Tibial nerve (tissue), 4 donors: ENCODE results near the gene HLCS. TPM values are rescaled to one million over a fixed set of nuclear protein-coding genes. Genes with fewer than 3 reads are reported as not detected.

Source experiments
- DNase-seq, 2 donors: peaks; one replicate each; pipeline ENCODE4 v3.0.0-alpha.2; 2019; ENCODE audit warnings: low spot score in 2 of 2
- H3K27ac ChIP-seq, 4 donors: fragments of 200-600 bp; sonication (generic) in 3 of 4; one replicate each; pipeline ENCODE4 v1.5.1; 2017 to 2019; ENCODE audit warnings: mild to moderate bottlenecking in 1 of 4
- H3K27me3 ChIP-seq, 2 donors: fragments of 200-600 bp; sonication (generic) in 1 of 2; one replicate each; pipeline versions ENCODE4 v1.5.1 to v1.6.0; 2017 to 2019
- H3K36me3 ChIP-seq, 3 donors: fragments of 200-600 bp; sonication (generic); one replicate each; pipeline ENCODE4 v1.5.1; 2018 to 2019
- H3K4me1 ChIP-seq, 4 donors: fragments of 200-600 bp; sonication (generic) in 3 of 4; one replicate each; pipeline ENCODE4 v1.5.1; 2017 to 2019
- H3K4me3 ChIP-seq, 4 donors: fragments of 200-600 bp; sonication (generic) in 3 of 4; one replicate each; pipeline ENCODE4 v1.5.1; 2017 to 2019; ENCODE audit warnings: mild to moderate bottlenecking in 1 of 4, moderate library complexity in 1 of 4
- H3K9me3 ChIP-seq, 4 donors: fragments of 200-600 bp; sonication (generic) in 3 of 4; one replicate each; pipeline ENCODE4 v1.5.1; 2017 to 2019
- EP300 ChIP-seq, 2 donors: sonication (generic); formaldehyde crosslinking; IDR thresholded peaks; one replicate each; pipeline ENCODE4 v1.6.1; 2017; ENCODE audit warnings: antibody characterized with exemption in 2 of 2, mild to moderate bottlenecking in 1 of 2
- POLR2A ChIP-seq, 2 donors: fragments of 450-650 bp; IDR thresholded peaks; one replicate each; pipeline ENCODE4 v1.6.1; 2017; ENCODE audit warnings: antibody characterized with exemption in 2 of 2, mild to moderate bottlenecking in 2 of 2, moderate library complexity in 2 of 2
- WGBS, 2 donors: methylation state at CpG; one replicate each; pipeline ENCODE4 v1.1.5; 2018; 5-methylcytosine and 5-hydroxymethylcytosine counted together
- total RNA-seq, 4 donors: library from RNA; depleted of rRNA; stranded (reverse); fragments of >200 nt; gene quantifications; one replicate each; pipeline ENCODE4 v1.1.0, GENCODE V29; 2016
- TF ChIP-seq, protein P1 (sequence below), 5 experiments: fragments of 200-600 bp in 3 of 5; fragments of 450-650 bp in 2 of 5; sonication (generic) in 3 of 5; IDR thresholded peaks; one replicate each; pipeline ENCODE4 v1.5.1; 2016 to 2019; ENCODE audit warnings: antibody characterized with exemption in 5 of 5, mild to moderate bottlenecking in 3 of 5, moderate library complexity in 2 of 5

Gene HLCS
- total RNA-seq, 4 donors from 2014 or later, result 14.4 to 19.0 (median 17.4) TPM

DNA sequence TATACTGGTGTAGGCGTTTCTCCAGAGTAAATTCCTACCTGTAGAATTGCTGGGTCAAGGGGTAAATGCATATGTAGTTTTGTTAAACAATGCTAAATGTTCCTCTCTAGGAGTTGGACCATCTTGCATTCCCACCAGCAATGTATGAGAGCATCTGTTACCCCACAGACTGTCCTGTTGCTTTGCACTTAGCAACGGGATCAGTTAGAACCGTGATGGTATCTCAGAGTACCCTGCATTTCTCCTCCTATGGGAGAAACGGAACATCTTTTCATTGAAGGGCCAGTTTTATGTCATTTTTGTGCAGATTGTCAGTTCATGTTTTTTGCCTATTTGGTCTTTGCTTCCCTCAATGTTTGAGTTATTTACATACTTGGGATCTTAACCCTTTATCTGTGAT lies 22.1 kb upstream of the HLCS start:
- Histone ChIP-seq H3K27me3 (peaks cover 0 to 2% of the 10 kb centered on the region in 2 donors), H3K27ac (no peak overlapping the region), H3K9me3 (no peaks in the 10 kb centered on the region), H3K4me1 (peaks cover 0 to 6% (median 0%) of the 10 kb centered on the region in 4 donors), H3K4me3 (no peak overlapping the region), H3K36me3 (no peaks in the 10 kb centered on the region)
- 81 to 82% methylated on average over 4 of the region's 4 CpGs for WGBS, 2 donors
- TF ChIP-seq POLR2A (IDR thresholded peaks at IDR 0.05), result no peak
- TF ChIP-seq, protein P1, sequence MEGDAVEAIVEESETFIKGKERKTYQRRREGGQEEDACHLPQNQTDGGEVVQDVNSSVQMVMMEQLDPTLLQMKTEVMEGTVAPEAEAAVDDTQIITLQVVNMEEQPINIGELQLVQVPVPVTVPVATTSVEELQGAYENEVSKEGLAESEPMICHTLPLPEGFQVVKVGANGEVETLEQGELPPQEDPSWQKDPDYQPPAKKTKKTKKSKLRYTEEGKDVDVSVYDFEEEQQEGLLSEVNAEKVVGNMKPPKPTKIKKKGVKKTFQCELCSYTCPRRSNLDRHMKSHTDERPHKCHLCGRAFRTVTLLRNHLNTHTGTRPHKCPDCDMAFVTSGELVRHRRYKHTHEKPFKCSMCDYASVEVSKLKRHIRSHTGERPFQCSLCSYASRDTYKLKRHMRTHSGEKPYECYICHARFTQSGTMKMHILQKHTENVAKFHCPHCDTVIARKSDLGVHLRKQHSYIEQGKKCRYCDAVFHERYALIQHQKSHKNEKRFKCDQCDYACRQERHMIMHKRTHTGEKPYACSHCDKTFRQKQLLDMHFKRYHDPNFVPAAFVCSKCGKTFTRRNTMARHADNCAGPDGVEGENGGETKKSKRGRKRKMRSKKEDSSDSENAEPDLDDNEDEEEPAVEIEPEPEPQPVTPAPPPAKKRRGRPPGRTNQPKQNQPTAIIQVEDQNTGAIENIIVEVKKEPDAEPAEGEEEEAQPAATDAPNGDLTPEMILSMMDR (IDR thresholded peaks at IDR 0.05), result no peak
- no peak for TF ChIP-seq EP300 (IDR thresholded peaks at IDR 0.05)
- DNase-seq, result no peak

DNA sequence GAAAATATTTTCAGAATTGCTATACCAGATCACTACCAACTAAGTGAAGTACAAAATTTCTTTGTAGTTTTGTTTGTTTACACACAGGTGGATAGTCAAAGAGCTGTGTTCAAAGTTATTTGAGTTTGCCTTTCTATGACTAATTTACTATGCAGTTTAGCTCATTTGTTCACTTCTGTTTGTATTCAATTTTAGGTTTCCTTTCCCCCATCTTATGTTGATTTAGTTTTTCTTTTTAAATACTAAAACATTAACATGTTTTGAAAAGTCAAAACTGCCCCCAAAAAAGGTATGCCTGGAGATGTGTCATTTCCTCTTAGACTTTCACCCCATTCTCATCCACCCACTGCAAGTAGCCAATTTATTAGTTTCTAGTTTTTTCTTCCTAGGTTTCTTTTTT lies 21.4 kb upstream of the HLCS start:
- Histone ChIP-seq H3K9me3 (no peaks in the 10 kb centered on the region), H3K4me3 (no peak overlapping the region), H3K4me1 (peaks cover 0 to 6% (median 0%) of the 10 kb centered on the region in 4 donors), H3K36me3 (no peaks in the 10 kb centered on the region), H3K27me3 (no peaks in the 10 kb centered on the region), H3K27ac (no peak overlapping the region)
- no peak for DNase-seq
- no peak for TF ChIP-seq EP300 (IDR thresholded peaks at IDR 0.05)
- no peak for TF ChIP-seq POLR2A (IDR thresholded peaks at IDR 0.05)
- TF ChIP-seq, protein P1 (IDR thresholded peaks at IDR 0.05), result no peak

DNA sequence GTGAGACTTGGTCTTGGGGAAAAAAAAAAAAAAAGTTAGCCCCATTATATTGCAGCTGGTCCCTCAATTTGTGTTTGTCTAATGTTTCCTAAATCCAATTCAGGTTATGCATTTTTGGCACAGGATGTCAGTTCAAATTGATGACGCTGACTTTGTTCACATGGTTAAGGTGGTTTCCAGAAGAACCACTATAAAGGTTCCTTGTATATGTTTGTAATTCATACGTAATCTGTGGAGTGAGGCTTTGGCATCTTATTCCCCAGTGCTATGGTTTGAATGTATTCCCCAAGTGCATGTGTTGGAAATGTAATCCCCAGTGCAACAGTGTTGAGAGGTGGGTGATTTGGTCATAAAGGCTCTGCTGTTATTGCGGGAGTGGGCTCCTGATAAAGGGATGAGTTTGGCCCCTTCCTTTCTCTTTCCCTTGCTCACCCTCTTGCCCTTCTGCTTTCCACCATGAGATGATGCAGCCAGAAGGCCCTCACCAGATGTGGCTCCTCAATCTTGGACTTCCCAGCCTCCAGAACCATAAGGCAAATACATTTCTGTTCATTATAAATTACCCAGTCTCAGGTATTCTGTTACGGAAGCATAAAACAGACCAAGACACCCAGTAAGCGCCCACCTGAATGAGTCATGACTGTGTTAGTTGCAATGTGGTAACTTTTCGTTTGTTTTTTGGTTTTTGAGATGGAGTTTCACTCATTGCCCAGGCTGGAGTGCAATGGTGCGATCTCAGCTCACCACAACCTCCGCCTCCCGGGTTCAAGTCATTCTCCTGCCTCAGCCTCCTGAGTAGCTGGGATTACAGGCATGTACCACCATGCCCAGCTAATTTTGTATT lies 19.5 kb upstream of the HLCS start:
- WGBS, 2 donors, result 84 to 95% methylated on average over 9 of the region's 9 CpGs
- H3K9me3 ChIP-seq, result no peaks in the 10 kb centered on the region
- H3K27me3 ChIP-seq, result no peaks in the 10 kb centered on the region
- H3K4me1 ChIP-seq, result peaks cover 0 to 7% (median 1%) of the 10 kb centered on the region in 4 donors
- no peak for DNase-seq
- no peak overlapping the region for H3K27ac ChIP-seq
- no peaks in the 10 kb centered on the region for H3K36me3 ChIP-seq
- H3K4me3 ChIP-seq, result no peak overlapping the region
- TF ChIP-seq, protein P1 (IDR thresholded peaks at IDR 0.05), result no peak
- TF ChIP-seq EP300 (IDR thresholded peaks at IDR 0.05), result no peak
- TF ChIP-seq POLR2A (IDR thresholded peaks at IDR 0.05), result no peak

DNA sequence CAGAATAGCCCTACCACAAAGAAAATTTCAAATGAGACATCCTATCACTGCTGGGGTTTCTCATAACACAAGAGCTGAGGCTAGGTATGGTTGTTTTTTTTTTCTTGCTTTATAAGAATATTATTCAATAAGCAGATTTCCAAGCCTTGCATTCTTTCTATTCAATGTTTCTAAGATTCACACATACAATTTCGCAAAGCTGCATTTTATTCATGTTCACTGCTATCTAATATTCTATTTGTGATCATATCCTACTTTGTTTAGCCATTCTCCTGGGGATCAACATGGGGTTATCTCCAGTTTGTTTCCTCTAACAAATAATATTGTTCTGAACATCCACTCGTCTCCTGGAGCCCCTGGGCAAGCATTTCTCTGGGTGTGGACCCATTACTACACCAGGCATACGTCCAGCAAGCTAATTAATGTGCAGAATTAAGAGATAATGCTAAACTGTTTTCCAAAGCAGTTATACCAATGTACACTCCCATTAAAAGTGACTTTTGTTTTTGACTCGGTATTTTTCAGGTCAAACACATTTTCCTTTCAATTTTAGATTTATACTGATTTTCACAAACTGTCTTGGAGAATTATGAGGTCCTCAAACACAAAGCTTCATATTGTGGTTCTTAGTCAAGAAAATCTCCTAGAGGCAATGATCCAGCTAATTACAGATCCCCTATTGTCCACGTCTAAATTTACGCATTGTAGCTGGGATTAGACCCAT lies 15.7 kb upstream of the HLCS start:
- H3K4me3 ChIP-seq, result no peak overlapping the region
- DNase-seq, result no peak
- no peaks in the 10 kb centered on the region for H3K9me3 ChIP-seq
- peaks cover 0 to 19% (median 15%) of the 10 kb centered on the region in 4 donors for H3K4me1 ChIP-seq
- H3K27ac ChIP-seq, result no peak overlapping the region
- H3K27me3 ChIP-seq, result peaks cover 0 to 7% of the 10 kb centered on the region in 2 donors
- no peak for TF ChIP-seq POLR2A (IDR thresholded peaks at IDR 0.05)
- no peak for TF ChIP-seq EP300 (IDR thresholded peaks at IDR 0.05)
- TF ChIP-seq, protein P1 (IDR thresholded peaks at IDR 0.05), result no peak
- 46 to 52% methylated on average over 6 of the region's 6 CpGs for WGBS, 2 donors
- H3K36me3 ChIP-seq, result no peaks in the 10 kb centered on the region

DNA sequence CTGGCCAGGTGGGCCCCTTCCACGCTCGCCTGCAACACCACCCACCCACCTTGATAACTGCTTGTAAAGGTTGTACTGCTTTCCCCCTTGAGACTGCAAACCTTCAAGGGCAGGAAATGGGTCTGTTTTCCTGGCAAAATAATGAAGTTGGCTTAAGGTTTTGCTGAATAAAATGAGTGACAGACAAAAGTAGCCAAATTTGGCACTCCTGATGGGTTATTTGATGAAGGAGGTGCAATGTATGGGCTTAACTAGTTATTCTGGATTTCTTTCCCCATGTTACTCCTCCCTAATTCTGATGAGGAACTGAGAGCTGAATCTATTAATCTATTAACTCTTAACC lies 14.6 kb upstream of the HLCS start:
- peaks cover 0 to 7% of the 10 kb centered on the region in 2 donors for H3K27me3 ChIP-seq
- H3K27ac ChIP-seq, result no peak overlapping the region
- 38 to 45% methylated on average over 2 of the region's 2 CpGs for WGBS, 2 donors
- H3K9me3 ChIP-seq, result no peaks in the 10 kb centered on the region
- peaks cover 0 to 29% (median 15%) of the 10 kb centered on the region in 4 donors for H3K4me1 ChIP-seq
- DNase-seq, result no peak
- H3K4me3 ChIP-seq, result peak overlapping the region in 3 of 4 donors; percentile 18 to 55 (median 40)
- TF ChIP-seq, protein P1 (IDR thresholded peaks at IDR 0.05), result no peak
- no peak for TF ChIP-seq EP300 (IDR thresholded peaks at IDR 0.05)
- no peak for TF ChIP-seq POLR2A (IDR thresholded peaks at IDR 0.05)
- H3K36me3 ChIP-seq, result no peaks in the 10 kb centered on the region
